HepG2 (cell line): Measurements from ENCODE around the gene GPS1. TPM values are rescaled to one million over a fixed set of nuclear protein-coding genes. Genes with fewer than 3 reads are reported as not detected.

Source experiments
- ATAC-seq: fragments of 200-7000 bp; cut with Tn5 transposase; 3 replicates; pipeline ENCODE4 v1.9.1; 2020; ENCODE audit warnings: mild to moderate bottlenecking, moderate library complexity
- BruUV-seq: library from RNA; stranded (reverse); fragments of 400-500 nt; replicated peaks from 2 replicates; lab custom pipeline; 2021; lab: Mats Ljungman, UMichigan
- CTCF ChIA-PET: fragments of 300-600 bp; formaldehyde crosslinking; extraction: SDS; loops from one replicate; lab custom pipeline; 2021; ENCODE audit warnings: low total read pairs, inconsistent platforms, low intra/inter-chr PET ratio; lab: Yijun Ruan, JAX
- POLR2A ChIA-PET: fragments of 350-600 bp; sonication (Branson Sonifier 250); formaldehyde crosslinking; loops from one replicate; lab custom pipeline; 2020; ENCODE audit warnings: antibody characterized with exemption, inconsistent platforms; lab: Yijun Ruan, JAX
- DNase-seq: peaks from one replicate; pipeline ENCODE4 v3.0.0-alpha.2; 2015; ENCODE audit warnings: low spot score
- FAIRE-seq: peaks from 3 replicates; lab custom pipeline; 2011; peaks lifted over from hg19 to GRCh38; lab: Jason Lieb, UNC
- H2AFZ ChIP-seq: one replicate; pipeline ENCODE4 v1.6.1; 2011; ENCODE audit warnings: low read length, inconsistent platforms
- H3K27ac ChIP-seq: fragments of 300-600 bp; 3 replicates; pipeline ENCODE4 v1.8.0; 2011; ENCODE audit warnings: mixed run types, mild to moderate bottlenecking, mixed read lengths, low read length, inconsistent platforms; ENCODE audit not compliant: insufficient read depth; ENCODE audit errors: extremely low read length
- H3K27me3 ChIP-seq, 2 experiments: fragments of 200-600 bp in 1 of 2; 2 replicates in 1 of 2; 3 replicates in 1 of 2; pipeline versions ENCODE4 v1.6.0 to v1.8.0; 2011; ENCODE audit warnings: low read length in 2 of 2, mild to moderate bottlenecking in 2 of 2, moderate library complexity in 2 of 2, inconsistent platforms in 1 of 2; ENCODE audit not compliant: insufficient read depth in 2 of 2, control insufficient read depth in 1 of 2
- H3K36me3 ChIP-seq, 2 experiments: fragments of 200-600 bp in 1 of 2; replicated peaks in 1 of 2; 2 replicates in 1 of 2; 3 replicates in 1 of 2; pipeline versions ENCODE4 v1.5.1 to v1.8.0; 2011; ENCODE audit warnings: low read length in 2 of 2, inconsistent platforms in 1 of 2; ENCODE audit not compliant: insufficient read depth in 2 of 2, control insufficient read depth in 1 of 2
- H3K4me1 ChIP-seq: 2 replicates; pipeline ENCODE4 v1.5.1; 2012; ENCODE audit warnings: low read length, inconsistent platforms; ENCODE audit not compliant: insufficient read depth
- H3K4me2 ChIP-seq: 2 replicates; pipeline ENCODE4 v1.6.0; 2011; ENCODE audit warnings: low read depth, low read length, inconsistent platforms
- H3K4me3 ChIP-seq, 3 experiments: fragments of 200-600 bp in 1 of 3; sonication (generic), shearing (Covaris generic) in 1 of 3; replicated peaks in 1 of 3; 2 replicates each; pipeline ENCODE4 v1.5.1; 2011 to 2016; ENCODE audit warnings: low read length in 3 of 3, inconsistent platforms in 2 of 3, low read depth in 2 of 3, mild to moderate bottlenecking in 2 of 3, control low read depth in 1 of 3, mixed read lengths in 1 of 3; ENCODE audit not compliant: insufficient read depth in 1 of 3
- H3K79me2 ChIP-seq: one replicate; pipeline ENCODE4 v1.6.1; 2011; ENCODE audit warnings: low read length, inconsistent platforms; ENCODE audit not compliant: insufficient read depth
- H3K9ac ChIP-seq: 2 replicates; pipeline ENCODE4 v1.6.0; 2011; ENCODE audit warnings: mild to moderate bottlenecking, low read depth, low read length, inconsistent platforms; ENCODE audit not compliant: insufficient read depth
- H3K9me3 ChIP-seq: 2 replicates; pipeline ENCODE4 v1.5.1; 2012; ENCODE audit warnings: mild to moderate bottlenecking, low read length
- H4K20me1 ChIP-seq: 2 replicates; pipeline ENCODE4 v1.6.0; 2011; ENCODE audit warnings: inconsistent platforms, mild to moderate bottlenecking, low read length, moderate library complexity; ENCODE audit not compliant: insufficient read depth
- CBFB ChIP-seq: sonication (generic); formaldehyde crosslinking; IDR thresholded peaks from 2 replicates; pipeline ENCODE4 v1.4.0; 2020; ENCODE audit warnings: missing genetic modification reagents
- DMAP1 ChIP-seq: IDR thresholded peaks from 2 replicates; pipeline ENCODE4 v1.6.1; 2016
- GTF3A ChIP-seq: sonication (generic); formaldehyde crosslinking; conservative IDR thresholded peaks from 2 replicates; pipeline ENCODE4 v1.4.0; 2020; ENCODE audit warnings: mild to moderate bottlenecking, missing genetic modification reagents
- RXRB ChIP-seq: IDR thresholded peaks from 2 replicates; pipeline ENCODE4 v1.6.1; 2016; ENCODE audit warnings: borderline replicate concordance, missing genetic modification reagents, missing compliant biosample characterization
- TOE1 ChIP-seq: sonication (generic); formaldehyde crosslinking; IDR thresholded peaks from 2 replicates; pipeline ENCODE4 v1.4.0; 2020; ENCODE audit warnings: mild to moderate bottlenecking, missing genetic modification reagents
- U2AF2 ChIP-seq: fragments of 200-400 bp; formaldehyde crosslinking; IDR thresholded peaks from 2 replicates; pipeline ENCODE4 v1.6.1; 2017; ENCODE audit warnings: low read depth, mild to moderate bottlenecking, low read length
- ZBTB7A ChIP-seq: sonication (generic); formaldehyde crosslinking; IDR thresholded peaks from 2 replicates; pipeline ENCODE4 v1.8.0; 2022; ENCODE audit warnings: mild to moderate bottlenecking, missing genetic modification reagents
- ZNF317 ChIP-seq: sonication (generic); formaldehyde crosslinking; IDR thresholded peaks from 2 replicates; pipeline ENCODE4 v1.5.0; 2020; ENCODE audit warnings: mild to moderate bottlenecking, missing genetic modification reagents
- ZNF367 ChIP-seq: sonication (generic); formaldehyde crosslinking; IDR thresholded peaks from 2 replicates; pipeline ENCODE4 v1.4.0; 2020; ENCODE audit warnings: missing genetic modification reagents, borderline replicate concordance
- ZNF549 ChIP-seq: sonication (generic); formaldehyde crosslinking; IDR thresholded peaks from 2 replicates; pipeline ENCODE4 v1.5.0; 2020; ENCODE audit warnings: missing genetic modification reagents
- ZNF563 ChIP-seq: sonication (generic); formaldehyde crosslinking; IDR thresholded peaks from 2 replicates; pipeline ENCODE4 v1.8.0; 2022; ENCODE audit warnings: mild to moderate bottlenecking, moderate library complexity, missing genetic modification reagents
- ZNF720 ChIP-seq: sonication (generic); formaldehyde crosslinking; IDR thresholded peaks from 2 replicates; pipeline ENCODE4 v1.4.0; 2020; ENCODE audit warnings: missing genetic modification reagents
- ZNF737 ChIP-seq: sonication (generic); formaldehyde crosslinking; IDR thresholded peaks from 2 replicates; pipeline ENCODE4 v1.5.0; 2020; ENCODE audit warnings: missing genetic modification reagents, mild to moderate bottlenecking, borderline replicate concordance
- ZSCAN5A ChIP-seq: sonication (generic); formaldehyde crosslinking; IDR thresholded peaks from 2 replicates; pipeline ENCODE4 v1.8.0; 2022; ENCODE audit warnings: mild to moderate bottlenecking, missing genetic modification reagents, borderline replicate concordance
- ZXDC ChIP-seq: sonication (generic); formaldehyde crosslinking; IDR thresholded peaks from 2 replicates; pipeline ENCODE4 v1.5.0; 2020; ENCODE audit warnings: mild to moderate bottlenecking, missing genetic modification reagents
- WGBS: methylation state at CpG from one replicate; pipeline ENCODE4 v1.1.6; 2017; ENCODE audit warnings: low lambda C conversion rate; 5-methylcytosine and 5-hydroxymethylcytosine counted together
- in situ Hi-C: cut with HindIII; loops from 2 replicates; pipeline ENCODE4 v1.10.0; 2017; ENCODE audit warnings: low pct_unique_long_range_greater_than_20kb; ENCODE audit not compliant: extremely low pct_ligation_motif_present
- intact Hi-C: fragments of 100-400 bp; cut with micrococcal nuclease; formaldehyde crosslinking; loops from one replicate; pipeline ENCODE4 v1.10.0; 2022; ENCODE audit not compliant: unreplicated experiment
- polyA plus RNA-seq, 8 experiments: library from polyadenylated mRNA; depleted of rRNA in 3 of 8; stranded (reverse) in 7 of 8; unstranded in 1 of 8; fragments of >200 nt; fragmentation: Illumina TruSeq in 4 of 8; extraction: Trizol in 4 of 8; gene quantifications; 2 replicates each; pipeline versions ENCODE4 v1.2.1 to v1.2.3, GENCODE V29; 2011 to 2016; ENCODE audit warnings: low read depth in 4 of 8, missing spikeins in 1 of 8, mixed read lengths in 1 of 8; ENCODE audit not compliant: insufficient read depth in 1 of 8
- total RNA-seq, 5 experiments: library from RNA; depleted of rRNA; stranded (reverse); fragments of >200 nt; fragmentation: Illumina TruSeq; extraction: Trizol; gene quantifications; 2 replicates each; pipeline ENCODE4 v1.2.3, GENCODE V29; 2016; ENCODE audit warnings: low read depth in 1 of 5
- TF ChIP-seq, protein P1 (sequence below): sonication (generic); formaldehyde crosslinking; IDR thresholded peaks from 2 replicates; pipeline ENCODE4 v1.4.0; 2020; ENCODE audit warnings: mild to moderate bottlenecking, missing genetic modification reagents
- TF ChIP-seq, protein P2 (sequence below): sonication (generic); formaldehyde crosslinking; IDR thresholded peaks from 2 replicates; pipeline ENCODE4 v1.4.0; 2020; ENCODE audit warnings: mild to moderate bottlenecking, missing genetic modification reagents
- TF ChIP-seq, protein P3 (sequence below): sonication (generic); formaldehyde crosslinking; IDR thresholded peaks from 2 replicates; pipeline ENCODE4 v1.4.0; 2020; ENCODE audit warnings: missing genetic modification reagents

The GPS1 gene
- total and polyA plus RNA-seq, 2 of the 13 experiments (the other 11 are each of a cell fraction or from before 2014, with no cell fraction given): 124 to 128 TPM

GRCh38 chr17:82028246-82028645, 23.5 kb upstream of the GPS1 start:
- no peak for FAIRE-seq
- no TSS peak for BruUV-seq
- no peak overlapping the region for H3K4me3 ChIP-seq
- no peak overlapping the region for H3K27ac ChIP-seq
- H2AFZ ChIP-seq: no peak overlapping the region
- peaks cover 9 to 11% of the 10 kb centered on the region in 2 experiments; a peak in 4 of 5 replicates for H3K36me3 ChIP-seq
- no peak for DNase-seq
- ATAC-seq: no peak
- no peak overlapping the region for H3K4me2 ChIP-seq
- H3K79me2 ChIP-seq: peaks cover 13% of the 10 kb centered on the region
- no peaks in the 10 kb centered on the region for H3K27me3 ChIP-seq
- in situ Hi-C loops (no loop called here), intact Hi-C loops (no loop called here)
- H3K4me1 ChIP-seq: peaks cover 33% of the 10 kb centered on the region
- ChIA-PET POLR2A (interaction anchor here (2.2 kb wide), 1 partner anchor 9 kb away, joined by 7 read pairs; the partner anchor contains the start of gene DCXR), CTCF (no interaction called here)
- H3K9ac ChIP-seq: no peak overlapping the region
- H3K9me3 ChIP-seq: no peaks in the 10 kb centered on the region
- WGBS: 100% methylated on average over 8 of the region's 13 CpGs
- no peaks in the 10 kb centered on the region for H4K20me1 ChIP-seq
- TF ChIP-seq GTF3A: no peak
- TF ChIP-seq ZXDC (CRISPR knock-in tag): no peak
- TF ChIP-seq CBFB (CRISPR knock-in tag): no peak
- no peak for TF ChIP-seq U2AF2
- no peak for TF ChIP-seq ZNF563 (CRISPR knock-in tag)
- no peak for TF ChIP-seq ZBTB7A
- TF ChIP-seq RXRB (CRISPR knock-in tag): no peak
- no peak for TF ChIP-seq DMAP1
- TF ChIP-seq, protein P1, sequence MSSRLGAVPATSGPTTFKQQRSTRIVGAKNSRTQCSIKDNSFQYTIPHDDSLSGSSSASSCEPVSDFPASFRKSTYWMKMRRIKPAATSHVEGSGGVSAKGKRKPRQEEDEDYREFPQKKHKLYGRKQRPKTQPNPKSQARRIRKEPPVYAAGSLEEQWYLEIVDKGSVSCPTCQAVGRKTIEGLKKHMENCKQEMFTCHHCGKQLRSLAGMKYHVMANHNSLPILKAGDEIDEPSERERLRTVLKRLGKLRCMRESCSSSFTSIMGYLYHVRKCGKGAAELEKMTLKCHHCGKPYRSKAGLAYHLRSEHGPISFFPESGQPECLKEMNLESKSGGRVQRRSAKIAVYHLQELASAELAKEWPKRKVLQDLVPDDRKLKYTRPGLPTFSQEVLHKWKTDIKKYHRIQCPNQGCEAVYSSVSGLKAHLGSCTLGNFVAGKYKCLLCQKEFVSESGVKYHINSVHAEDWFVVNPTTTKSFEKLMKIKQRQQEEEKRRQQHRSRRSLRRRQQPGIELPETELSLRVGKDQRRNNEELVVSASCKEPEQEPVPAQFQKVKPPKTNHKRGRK (CRISPR knock-in tag): no peak
- TF ChIP-seq, protein P2, sequence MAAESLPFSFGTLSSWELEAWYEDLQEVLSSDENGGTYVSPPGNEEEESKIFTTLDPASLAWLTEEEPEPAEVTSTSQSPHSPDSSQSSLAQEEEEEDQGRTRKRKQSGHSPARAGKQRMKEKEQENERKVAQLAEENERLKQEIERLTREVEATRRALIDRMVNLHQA (CRISPR knock-in tag): no peak
- TF ChIP-seq ZNF737 (CRISPR knock-in tag): no peak
- no peak for TF ChIP-seq TOE1 (CRISPR knock-in tag)
- no peak for TF ChIP-seq ZSCAN5A (CRISPR knock-in tag)
- TF ChIP-seq ZNF549: no peak
- TF ChIP-seq ZNF720 (CRISPR knock-in tag): no peak
- no peak for TF ChIP-seq ZNF317 (CRISPR knock-in tag)
- TF ChIP-seq, protein P3, sequence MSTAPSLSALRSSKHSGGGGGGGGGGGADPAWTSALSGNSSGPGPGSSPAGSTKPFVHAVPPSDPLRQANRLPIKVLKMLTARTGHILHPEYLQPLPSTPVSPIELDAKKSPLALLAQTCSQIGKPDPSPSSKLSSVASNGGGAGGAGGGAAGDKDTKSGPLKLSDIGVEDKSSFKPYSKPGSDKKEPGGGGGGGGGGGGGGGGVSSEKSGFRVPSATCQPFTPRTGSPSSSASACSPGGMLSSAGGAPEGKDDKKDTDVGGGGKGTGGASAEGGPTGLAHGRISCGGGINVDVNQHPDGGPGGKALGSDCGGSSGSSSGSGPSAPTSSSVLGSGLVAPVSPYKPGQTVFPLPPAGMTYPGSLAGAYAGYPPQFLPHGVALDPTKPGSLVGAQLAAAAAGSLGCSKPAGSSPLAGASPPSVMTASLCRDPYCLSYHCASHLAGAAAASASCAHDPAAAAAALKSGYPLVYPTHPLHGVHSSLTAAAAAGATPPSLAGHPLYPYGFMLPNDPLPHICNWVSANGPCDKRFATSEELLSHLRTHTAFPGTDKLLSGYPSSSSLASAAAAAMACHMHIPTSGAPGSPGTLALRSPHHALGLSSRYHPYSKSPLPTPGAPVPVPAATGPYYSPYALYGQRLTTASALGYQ (CRISPR knock-in tag): no peak
- no peak for TF ChIP-seq ZNF367
